Measurements from ENCODE around the gene CFH.

- TF ChIP-seq CTCF (IDR thresholded peaks at IDR 0.05 in 8 of 11, conservative IDR thresholded peaks at IDR 0.05 in 3 of 11), result no peak
- TF ChIP-seq POLR2AphosphoS5 (IDR thresholded peaks at IDR 0.05), result no peak
- no peak for TF ChIP-seq POLR2A (IDR thresholded peaks at IDR 0.05)
Measured at GRCh38 chr1:196655071-196655470, 3.2 kb downstream of the CFH start.
